NCI-H345 (cell line): ENCODE results near the gene TBC1D1.

Source experiments
- DNase-seq: peaks from one replicate; lab custom pipeline; 2025; lab: John Stamatoyannopoulos, UW

Gene TBC1D1

DNA sequence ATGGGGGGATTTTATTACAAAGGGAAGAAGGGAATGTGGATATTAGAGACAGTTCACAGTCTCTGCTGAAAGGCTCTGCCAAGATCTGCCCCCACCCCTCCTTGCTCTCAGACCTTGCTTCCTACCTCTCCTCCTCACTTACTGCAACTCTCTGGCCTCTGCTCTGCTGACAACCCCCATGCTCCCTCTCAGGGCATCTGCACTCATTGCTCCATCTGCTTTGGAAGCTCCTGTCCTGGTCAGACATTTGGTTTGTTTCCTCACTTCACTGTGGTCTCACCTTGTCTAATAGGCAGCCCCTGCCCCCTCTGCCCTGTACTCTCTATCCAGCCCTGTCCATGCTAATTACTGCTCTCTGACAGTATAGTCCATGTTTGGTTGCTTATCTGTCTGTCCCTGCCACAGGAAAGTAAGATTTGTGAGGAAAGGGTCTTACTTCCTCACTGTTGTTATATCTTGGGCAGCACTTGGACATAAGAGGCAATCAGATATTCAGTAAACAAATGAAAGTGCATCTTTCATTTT is 258.6 kb downstream of the TBC1D1 start:
- no peak for DNase-seq

DNA sequence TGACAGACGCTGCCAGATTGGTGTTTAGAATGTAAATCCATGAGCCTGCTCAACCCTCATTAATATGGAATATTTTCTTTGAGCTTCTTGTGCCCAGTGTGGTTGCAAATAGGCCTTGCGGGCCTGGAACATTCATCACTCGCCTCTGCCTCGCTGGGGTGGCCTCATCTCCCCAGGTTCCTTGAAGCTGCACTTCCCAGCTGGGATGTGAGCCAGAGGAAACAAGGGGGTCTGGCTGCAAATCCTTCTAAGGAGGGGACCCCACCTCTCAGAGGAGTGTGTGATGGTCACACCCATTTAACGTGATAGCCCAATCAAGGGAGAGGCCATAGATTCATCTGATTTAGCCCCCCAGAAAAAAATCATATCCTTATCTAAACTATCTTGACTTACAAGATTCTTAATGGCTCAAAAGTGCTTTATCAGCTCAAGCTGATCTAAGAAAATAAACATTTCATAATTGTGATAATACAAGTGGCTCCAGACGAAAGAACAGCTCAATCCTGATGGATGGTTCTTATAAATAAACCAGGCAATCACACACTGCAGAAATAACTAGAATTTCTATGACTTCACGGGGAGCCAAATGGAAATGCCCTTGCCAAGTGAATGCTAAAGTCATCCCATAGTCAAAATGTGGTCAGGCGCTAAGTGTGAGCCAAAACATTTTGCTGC is 259.2 kb downstream of the TBC1D1 start:
- no peak for DNase-seq

DNA sequence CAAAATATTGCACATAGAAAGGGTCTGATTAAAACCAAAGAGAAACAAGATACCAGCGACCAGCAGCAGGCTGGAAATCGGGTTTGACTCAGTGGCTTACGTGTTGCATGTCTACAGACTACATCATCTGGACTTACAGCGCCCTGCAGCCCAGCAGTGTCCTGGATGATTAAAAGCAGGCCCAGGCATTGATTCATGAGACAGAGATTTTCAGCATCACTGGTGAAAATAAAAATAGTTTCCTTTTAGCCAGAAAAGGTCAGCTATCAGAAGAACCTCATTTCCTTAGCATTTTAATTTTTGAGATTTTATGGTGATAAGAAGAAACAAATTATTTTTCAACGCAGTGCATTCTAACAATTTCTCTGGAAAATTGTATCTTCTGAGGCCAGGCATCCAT is 259.9 kb downstream of the TBC1D1 start:
- no peak for DNase-seq

DNA sequence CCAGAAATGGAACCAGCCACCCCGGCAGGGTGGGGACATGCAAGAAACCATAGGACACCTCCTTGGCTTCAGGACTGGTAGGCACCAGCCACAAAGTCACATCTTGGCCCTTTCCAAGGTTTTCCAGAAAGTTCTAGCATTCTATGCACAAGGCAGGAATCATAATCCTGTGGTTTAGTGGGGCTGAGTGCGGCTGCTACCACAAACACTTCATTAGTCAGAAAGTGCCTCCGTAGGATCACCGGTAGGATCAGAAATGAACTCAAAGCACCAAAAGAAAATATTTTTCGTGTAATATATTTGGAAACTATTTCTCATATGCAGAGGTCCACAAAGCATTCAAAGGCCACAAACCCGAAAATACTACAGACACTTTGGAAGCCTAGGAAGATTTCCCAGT is 261.0 kb downstream of the TBC1D1 start:
- no peak for DNase-seq

DNA sequence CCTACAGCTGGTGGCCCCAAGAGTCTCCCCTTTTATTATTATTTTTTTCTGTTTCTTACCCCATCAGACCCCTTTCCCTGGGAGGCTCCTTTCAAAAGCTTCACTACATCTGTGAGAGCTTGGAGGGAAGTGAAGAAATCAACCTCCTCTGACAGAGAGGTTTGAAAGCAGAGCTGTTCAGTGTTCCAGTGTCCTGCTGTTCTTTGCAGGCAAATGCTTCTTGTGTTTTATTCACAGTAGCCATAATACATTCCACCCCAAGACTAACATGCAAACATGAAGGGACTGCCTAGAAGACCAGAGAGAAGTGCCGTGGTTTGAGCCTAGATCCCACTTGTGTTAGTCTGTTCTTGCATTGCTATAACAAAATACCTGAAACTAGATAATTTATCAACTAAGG is 261.4 kb downstream of the TBC1D1 start:
- DNase-seq: no peak

DNA sequence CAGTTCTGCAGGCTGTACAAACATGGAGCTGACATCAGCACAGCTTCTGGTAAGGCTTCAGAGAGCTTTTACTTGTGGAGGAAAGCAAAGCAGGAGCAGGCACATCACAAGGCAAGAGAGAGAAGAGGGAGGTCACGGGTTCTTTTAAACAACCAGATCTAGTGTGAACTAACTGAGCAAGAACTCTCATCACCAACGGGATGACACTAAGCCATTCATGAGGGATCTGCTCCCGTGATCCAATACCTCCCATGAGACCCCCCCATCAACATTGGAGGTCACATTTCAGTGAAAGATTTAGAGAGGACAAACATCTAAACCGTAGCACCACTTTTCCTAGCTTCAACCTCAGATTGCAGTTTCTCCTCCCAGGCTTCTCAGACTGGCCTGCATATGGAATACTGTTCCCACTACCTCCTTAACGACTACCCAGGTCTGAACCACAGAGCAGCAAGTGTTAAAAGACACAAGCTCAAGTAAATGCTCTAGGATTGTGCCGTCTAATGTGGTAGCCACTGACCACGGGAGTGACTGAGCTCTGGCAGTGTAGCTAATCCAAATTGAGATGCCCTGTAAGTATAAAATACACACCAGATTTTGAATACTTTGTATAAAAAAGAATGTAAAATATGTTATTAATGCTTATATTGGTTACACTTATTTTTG is 262.0 kb downstream of the TBC1D1 start:
- DNase-seq: no peak

DNA sequence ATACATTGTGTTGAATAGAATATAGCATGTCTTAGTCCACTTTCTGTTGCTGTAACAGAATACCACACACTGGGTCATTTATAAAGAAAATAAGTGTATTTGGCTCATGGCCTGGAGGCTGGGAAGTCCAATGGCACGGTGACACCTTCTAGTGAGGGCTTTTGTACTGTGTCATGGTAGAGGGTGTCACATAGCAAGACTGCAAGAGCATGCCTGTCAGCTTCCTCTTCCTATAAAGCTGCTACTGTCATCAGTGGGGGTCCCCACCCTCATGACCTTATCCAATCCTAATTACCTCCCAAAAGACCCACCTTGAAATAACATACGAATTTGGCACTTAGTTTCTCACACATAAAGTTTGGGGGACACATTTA is 262.5 kb downstream of the TBC1D1 start:
- no peak for DNase-seq

DNA sequence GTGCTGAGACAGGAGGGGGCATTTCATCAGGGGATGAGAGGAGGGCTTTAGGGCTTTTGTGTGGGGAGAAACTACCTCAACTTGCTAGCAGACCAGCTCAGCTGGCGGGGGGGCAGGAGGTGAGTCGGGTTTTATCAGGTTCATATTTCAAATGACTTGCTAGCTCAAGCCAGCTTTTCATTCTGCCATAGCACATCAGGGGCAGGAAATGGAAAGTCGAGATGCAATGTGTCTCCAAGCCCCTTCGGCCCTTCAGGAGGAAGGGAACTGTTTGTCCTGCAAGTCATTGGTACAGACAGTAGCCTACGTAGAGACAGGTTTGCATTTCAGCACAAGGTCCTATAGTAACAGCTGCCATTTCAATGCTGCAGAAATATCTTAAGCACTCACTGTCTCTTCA is 263.4 kb downstream of the TBC1D1 start:
- DNase-seq: no peak

DNA sequence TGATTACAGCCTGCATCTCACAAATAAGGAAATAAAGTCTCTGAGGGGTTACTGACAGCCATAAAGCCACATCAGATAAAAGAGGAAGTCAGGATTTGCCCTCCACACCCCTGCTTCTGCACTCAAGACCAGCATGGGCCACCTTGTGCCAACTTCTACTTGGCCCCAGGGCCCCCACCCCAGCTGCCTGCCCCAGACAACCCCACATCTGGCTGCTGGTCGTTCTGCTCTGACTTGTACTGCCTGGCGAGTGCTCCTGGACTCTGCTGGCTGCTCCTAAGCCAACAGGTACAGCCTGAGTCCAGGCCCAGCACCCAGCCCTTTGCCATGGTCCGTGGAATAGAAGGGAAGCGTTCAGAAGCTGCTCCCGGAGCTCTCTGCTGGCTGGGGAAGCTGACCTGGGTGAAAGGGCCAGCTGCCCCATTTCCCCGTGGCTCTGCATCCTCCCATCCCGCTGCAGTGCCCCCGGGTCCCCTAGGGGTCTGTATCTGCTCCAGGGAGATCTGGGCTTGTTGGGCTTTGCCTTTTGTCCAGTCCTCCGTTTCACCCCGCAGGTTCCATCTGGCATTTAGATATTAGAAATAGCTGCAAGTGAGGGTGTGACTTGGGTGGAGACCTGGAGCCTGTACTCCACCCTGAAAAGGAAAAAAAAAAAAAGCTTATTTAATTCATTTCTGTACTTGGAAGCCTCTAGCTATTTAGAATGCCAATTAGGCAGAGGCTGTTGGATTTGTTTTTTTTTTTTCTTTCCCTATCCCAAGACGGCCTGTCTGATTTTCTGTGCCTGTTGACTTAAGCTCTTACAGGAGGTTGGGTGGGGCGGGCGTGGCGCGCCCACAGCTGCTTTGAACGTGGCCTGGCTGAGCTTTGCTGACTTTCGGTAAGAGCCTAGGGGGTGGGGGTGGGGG is 264.1 kb downstream of the TBC1D1 start:
- no peak for DNase-seq

DNA sequence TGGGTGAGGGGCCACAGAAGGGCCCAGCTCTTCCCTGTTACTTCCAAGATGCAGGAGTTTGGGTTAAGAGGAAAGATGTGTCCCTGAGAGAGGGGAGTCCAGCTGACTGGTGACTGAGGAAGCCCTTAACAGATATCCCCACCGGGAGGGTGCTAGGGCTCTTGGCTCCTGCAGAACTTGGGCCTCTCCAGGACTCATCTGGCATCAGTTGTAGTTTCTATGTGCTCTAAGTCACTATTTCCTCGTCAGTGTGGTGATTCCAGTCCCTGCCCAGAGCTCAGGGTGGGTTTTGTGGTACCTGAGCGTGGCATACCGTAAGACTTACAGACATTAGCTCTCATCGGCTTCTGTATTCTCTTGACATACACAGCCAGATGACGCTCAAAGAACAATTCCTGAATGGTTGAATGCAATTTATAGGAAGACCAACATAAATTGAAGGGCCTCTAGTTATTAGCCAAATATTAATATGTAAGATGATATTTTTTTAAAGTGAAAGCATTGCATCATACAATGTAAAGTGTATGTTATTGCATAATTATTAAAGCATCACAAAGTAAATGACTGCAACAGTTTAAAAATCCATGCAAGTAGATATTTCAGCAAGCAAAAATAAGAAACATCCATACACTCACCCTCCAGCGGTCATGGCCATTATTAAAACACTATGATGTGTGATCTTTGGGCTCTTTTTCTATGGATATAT is 264.9 kb downstream of the TBC1D1 start:
- DNase-seq: no peak

DNA sequence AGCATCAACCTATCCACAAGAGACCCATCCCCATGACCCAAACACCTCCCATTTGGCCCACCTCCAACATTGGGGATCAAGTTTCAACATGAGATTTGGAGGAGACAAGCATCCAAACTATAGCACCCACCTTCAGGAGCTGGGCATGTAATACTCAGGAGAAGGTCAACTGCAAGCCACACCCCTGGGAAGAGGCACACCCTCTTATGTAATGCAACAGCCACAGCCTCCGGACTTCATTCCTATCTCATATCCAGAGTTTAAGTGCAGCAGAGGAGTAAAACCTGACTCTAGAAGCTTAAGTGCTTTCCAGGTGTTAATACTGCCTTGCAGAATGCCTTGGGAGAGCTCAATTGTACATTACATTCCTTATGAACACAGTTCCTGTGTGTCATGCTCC is 266.7 kb downstream of the TBC1D1 start:
- no peak for DNase-seq

DNA sequence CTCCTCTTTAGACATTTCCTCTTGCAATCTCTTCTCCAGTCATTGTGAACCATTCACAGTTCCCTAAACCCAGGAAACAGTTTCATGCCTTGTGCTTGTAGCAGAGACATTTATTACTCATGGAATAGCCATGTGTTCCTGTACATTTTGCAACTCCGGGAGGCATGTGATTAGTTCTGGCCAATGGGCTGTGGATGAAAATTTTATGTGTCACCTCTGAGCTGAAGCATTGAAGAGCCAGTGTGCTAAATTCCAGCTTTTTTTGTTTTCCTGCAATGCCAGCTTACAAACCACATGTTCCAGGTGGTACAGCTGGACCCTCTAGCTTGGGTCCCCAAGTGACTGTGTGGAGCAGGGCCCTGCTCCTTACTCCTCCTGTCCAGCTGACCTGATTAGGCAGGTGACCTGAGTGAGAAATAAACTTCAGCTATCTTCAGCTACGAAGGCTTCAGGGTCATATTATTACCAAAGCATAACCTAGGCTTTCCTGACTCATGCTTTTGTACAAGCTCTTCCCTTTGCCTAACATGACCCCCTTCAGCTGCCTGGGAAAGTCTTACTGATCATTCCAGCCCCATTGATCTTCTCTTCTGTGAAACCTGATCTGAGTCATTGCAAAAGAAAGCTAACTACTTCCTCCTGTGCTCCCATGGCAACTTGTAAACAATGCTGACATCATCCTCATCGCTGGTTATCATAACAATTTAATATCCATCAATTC is 269.8 kb downstream of the TBC1D1 start:
- DNase-seq: peak; percentile 32

DNA sequence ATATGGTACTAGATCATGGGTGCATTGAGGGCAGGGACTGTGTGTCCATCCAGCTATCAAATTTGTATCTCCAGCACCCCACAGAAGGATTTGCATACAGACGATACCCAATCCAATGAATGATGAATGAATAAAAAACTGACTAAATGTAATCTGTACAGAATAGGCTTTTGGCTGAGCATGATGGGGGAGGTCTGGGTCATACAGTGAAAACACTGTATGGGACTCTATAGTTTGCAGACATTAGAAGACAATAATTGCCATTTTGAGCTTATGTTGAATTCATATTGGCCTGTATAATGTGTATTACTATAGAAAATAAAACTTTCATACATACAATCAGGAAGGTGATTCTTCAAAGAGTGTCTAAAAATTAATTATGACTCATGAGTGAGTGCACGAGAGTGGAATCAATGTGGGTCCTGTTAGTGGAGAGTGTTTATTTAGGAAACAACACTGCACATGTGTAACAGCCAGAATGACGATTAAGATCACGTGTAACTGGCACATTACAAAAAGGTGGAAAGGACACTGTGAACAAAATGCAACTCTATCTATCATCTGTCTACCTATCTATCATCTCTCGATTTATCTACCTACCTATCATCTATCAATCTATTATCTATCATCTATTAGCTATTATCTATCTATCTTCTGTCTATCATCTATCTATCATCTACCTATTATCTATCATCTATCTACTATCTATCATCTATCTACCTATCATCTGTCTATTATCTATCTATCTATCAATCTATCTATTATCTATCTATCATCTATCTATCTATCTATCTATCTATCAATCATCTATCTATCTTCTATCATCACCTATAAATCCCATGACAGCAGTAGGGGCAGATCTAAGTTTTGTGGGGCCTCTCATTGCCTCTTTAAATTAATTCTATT is 270.6 kb downstream of the TBC1D1 start:
- DNase-seq: no peak

DNA sequence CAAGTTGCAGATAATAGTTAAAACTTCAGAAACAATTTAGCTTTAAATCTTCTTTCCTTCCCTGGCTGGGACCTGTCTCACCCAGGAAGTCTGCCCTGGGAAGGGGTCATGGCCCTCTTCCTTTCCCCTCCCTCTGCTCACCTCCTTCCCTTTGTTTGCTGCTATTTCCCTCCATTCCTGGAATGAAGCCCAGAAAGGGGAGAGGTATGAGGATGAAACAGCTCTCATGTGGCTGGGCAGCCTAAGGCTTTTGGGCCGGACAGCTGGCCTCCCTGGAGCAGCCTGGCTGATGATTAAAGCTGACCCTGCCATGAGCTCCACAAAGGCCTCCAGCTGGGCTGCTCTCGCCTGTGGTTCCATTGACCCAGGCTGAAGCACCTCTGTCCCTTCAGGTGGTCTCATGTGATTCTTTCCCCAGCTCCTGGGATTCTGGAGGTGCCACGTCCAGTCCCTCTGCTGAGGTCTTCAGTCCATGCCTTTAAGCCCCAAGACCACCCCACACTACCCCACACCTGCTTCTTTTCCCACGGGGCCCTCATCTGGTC is 271.4 kb downstream of the TBC1D1 start:
- DNase-seq: no peak

DNA sequence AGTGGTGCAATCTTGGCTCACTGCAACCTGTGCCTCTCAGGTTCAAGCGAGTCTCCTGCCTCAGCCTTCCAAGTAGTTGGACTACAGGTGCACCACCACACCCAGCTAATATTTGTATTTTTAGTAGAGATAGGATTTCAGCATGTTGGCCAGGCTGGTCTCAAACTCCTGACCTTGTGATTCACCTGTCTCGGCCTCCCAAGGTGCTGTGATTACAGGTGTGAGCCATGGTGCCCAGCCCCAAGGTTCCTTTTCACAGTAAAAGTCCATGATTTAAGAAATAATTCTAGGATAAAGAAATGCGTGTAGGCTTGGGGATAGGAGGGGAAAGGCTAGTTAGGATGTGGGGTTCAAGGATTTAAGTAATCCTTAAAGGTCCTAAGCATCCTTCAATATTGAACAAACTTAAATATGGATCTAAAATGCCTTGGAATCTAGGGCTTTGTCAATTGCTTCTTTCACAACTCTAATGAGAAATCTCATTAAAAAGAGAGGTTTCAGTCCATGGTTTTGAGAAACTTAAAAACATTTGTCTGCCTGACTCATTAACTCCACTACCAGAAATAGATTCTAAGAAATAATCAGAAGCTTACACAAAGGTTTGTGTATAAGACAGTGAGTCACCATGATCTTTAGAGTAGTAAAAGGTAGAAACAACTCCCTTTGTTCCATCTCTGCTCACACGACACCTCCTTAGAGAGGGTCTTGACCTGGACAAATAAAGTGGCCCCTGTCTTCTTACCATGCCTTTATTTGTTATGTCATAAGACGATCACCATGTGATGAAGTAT is 272.5 kb downstream of the TBC1D1 start:
- DNase-seq: no peak

DNA sequence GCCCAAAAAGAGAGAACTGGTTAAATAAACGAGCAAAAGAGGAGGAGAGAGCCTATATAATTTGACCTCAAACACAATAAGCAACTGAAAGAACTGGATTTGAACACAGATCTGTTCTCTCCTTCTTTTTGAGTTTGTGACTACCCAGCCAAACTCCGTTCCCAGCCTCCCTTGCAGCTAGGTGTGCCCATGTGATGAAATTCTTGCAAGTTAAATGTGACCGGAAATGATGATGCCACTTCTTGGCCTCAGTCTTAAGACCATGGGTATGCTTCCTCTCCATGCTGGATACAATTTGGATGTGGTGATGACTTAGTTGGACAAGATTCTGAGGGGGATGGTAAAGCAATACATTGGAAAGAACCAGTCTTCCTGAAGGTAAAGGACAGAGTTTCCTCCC is 273.5 kb downstream of the TBC1D1 start:
- no peak for DNase-seq

DNA sequence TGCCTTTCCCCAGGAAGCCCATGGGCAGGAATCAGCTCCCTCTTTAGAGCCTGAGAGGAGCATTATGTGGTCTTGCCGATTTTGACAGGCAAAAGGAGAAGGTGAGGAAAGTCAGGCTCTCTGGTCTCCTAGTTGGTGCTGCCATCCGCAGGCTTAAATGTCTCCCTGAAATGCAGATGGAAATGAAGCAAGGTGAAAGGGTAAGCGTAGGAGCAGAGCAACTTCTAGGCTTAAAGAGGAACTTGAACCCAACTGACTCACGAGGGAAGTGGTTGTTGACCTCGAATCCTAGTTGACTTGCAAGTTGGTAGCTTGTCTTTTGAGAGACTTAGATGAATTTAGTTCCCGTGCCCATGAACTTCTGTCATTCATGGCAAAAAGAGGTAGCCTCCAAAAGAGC is 275.2 kb downstream of the TBC1D1 start:
- DNase-seq: no peak

DNA sequence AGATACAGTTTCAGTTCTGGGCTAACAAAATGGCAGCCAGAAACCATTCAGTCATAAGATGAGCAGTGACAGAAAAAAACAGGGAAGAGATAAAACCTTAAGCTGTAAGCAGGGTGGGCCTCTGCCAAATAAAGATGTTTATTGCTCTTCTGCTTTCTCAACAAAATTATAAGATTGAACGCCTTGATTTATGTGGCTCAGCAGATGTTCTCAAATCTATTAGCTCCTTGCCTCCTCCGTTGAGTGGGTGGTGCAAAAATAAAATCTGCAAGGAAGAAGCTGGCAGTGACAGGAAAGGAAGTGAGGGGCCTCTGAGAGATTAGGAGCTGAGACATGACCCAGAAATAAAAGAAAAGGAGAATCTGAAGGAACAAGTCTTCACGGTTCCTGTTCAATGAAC is 275.9 kb downstream of the TBC1D1 start:
- DNase-seq: no peak

DNA sequence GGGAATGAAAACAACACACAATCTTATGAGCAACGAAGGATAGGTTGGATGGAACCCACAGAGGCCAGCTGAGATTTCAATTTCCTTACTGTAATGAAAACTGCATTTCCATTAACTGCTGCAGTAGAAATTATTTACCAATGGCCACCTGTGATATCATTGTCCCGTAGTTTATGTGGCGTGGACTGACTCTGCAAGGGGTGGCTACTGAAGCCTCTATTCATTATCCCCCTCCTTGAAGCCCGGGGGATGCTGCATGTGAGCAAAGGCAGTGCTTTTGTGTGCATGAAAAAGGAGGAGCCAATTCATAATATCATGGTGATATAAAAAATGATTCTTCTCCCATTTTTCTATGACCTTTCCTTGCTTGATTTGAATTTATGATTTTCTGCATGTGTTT is 277.1 kb downstream of the TBC1D1 start:
- DNase-seq: no peak
